PC-9 (cell line): ENCODE measurements around the gene FGF4.

Experiments
- CTCF ChIP-seq: fragments of 200-600 bp; sonication (generic); conservative IDR thresholded peaks from 2 replicates; pipeline ENCODE4 v1.6.1; 2017; ENCODE audit warnings: mixed run types, antibody characterized with exemption, mild to moderate bottlenecking, moderate library complexity
- EZH2 ChIP-seq: fragments of 200-600 bp; sonication (generic); IDR thresholded peaks from 2 replicates; pipeline ENCODE4 v1.8.0; 2017; ENCODE audit warnings: antibody characterized with exemption, low read depth

- TF ChIP-seq CTCF (no peak), EZH2 (no peak)
Observed at GRCh38 chr11:69814902-69815301, 39.8 kb upstream of the FGF4 start.
